Stimulated activated CD8-positive, alpha-beta memory T cell treated with anti-CD3 and anti-CD28 coated beads, Interleukin-12 subunit alpha, Interleukin-12 subunit beta, amount 100 ng/mL, for 4 hours (primary cell): Measurements from ENCODE around the gene KCNG2.
"Not testable (repeated sequence)": the region's sequence is repeated elsewhere in the genome, so short reads cannot be mapped to it uniquely, and the experiment has no call there.

Experiments used
- DNase-seq: peaks from one replicate; pipeline ENCODE4 v3.0.0-alpha.2; 2020; ENCODE audit warnings: low read depth

KCNG2 gene

GRCh38 chr18:79797518-79798345 lies at the start of gene KCNG2:
KCNG2 (plus strand) TSS chr18:79797938; CDS start chr18:79863668, 65,730 bp downstream.
- DNase-seq, result no peak

DNA sequence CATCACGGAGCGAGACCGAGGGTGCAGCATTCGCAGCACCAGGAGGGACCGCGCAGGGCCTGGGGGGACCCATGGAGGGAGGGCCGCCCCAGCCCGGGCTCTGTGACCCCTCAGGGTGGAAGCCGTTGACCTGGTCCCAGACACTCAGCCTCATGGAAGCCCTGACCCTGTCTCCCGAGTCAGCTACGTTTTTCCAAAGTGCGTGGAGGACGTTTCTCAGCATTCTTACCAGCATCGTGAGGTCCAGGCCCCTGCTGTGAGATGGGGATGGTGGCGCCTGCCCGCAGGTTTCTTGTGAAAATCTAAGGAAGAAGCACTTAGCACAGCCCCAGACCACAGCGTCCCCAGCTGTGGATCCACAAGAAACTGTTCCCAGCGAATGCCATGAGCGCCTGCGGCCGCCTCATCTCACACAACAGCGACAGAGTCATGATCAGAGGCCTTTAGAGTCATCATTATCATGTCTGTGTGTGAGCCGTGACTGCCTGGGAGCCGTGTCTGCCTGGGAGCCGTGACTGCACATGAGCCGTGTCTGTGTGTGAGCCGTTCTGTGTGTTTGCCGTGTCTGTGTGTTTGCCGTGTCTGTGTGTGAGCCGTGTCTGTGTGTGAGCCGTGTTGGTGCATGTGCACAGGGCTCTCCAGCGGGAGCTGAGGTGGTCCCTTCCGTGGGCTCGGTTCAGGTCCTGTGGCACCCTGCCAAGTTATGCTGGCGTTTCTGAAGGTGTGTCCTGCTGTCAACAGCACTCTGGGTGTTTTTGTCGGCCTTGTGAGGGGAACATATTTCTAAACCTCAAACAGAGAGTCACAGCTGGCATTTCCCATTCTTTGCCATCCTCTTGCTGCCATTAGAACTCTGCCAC lies 49.2 kb upstream of the KCNG2 start:
- DNase-seq, result no peak

DNA sequence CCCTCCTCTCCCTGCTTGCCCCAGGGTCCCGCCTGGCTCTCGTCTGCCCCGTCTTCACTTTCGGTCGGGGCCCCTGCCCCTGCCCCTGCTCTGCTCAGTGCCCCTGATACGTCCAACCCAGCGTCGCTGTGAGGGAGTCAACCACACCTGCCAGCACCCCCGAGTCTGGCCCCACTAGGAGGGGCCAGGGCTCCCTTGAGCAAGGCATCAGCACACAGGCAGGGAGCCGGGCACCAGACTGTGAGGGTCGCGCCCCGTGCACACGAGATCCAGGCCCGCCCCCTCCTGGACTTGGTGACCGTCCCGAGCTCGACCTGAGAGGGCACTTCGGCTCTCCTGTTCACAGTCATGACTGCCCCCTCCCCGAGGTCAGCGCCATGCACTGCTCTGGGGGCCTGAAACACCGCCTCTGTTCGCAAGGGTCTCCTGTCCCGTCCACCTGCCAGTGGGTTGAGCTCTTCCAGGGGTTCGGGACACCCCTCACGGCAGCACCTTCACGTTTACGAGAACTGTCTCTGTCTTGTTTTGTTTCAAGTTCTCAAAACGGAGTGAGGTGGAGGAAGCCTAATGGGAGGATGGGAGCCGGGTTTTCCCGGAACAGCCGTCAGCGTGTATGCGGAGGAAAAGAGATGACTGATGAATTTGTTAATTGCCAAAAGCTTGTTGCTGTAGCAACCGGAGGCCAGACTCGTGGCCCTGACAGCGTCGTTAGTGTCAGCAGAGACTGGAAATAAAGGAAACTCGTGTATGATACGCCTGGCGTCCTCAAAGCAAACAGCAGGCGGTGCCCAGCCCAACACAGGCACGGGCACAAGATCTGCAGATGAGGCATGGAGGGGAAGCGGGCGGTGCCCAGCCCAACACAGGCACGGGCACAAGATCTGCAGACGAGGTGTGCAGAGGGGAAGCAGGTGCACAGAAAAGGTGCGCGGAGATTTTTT lies 48.2 kb upstream of the KCNG2 start:
- no peak for DNase-seq

GRCh38 chr18:79750980-79751571 lies 46.7 kb upstream of the KCNG2 start:
- DNase-seq, result no peak

DNA sequence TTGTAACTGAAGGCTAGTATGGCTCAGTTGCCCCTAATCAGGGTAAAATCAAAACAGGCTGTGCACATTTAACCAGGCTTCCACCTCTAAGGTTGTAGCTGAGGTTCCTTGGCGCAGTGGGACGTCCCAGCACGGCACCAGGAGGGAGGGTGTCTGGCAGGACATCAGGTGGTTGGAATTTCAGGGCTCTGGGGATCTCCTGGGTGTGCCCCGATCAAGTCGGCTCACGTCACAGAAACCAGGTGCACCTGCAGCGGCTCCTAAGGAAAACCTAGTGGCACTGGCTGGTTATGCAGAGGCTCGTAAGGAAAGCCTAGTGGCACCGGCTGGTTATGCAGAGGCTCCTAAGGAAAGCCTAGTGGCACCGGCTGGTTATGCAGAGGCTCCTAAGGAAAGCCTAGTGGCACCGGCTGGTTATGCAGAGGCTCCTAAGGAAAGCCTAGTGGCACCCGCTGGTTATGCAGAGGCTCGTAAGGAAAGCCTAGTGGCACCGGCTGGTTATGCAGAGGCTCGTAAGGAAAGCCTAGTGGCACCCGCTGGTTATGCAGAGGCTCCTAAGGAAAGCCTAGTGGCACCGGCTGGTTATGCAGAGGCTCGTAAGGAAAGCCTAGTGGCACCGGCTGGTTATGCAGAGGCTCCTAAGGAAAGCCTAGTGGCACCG lies 45.7 kb upstream of the KCNG2 start:
- DNase-seq, result not testable (repeated sequence)

DNA sequence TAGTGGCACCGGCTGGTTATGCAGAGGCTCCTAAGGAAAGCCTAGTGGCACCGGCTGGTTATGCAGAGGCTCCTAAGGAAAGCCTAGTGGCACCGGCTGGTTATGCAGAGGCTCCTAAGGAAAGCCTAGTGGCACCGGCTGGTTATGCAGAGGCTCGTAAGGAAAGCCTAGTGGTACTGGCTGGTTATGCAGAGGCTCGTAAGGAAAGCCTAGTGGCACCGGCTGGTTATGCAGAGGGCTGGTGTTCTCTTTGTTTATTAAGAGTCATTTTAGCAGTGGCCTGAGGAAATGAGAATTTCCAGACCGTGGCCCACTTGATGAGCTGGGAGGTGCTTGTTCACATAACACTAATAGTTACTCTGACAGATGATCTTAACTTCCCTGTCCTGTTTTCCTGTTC lies 44.8 kb upstream of the KCNG2 start:
- DNase-seq, result not testable (repeated sequence)

GRCh38 chr18:79753391-79753851 lies 44.3 kb upstream of the KCNG2 start:
- no peak for DNase-seq

DNA sequence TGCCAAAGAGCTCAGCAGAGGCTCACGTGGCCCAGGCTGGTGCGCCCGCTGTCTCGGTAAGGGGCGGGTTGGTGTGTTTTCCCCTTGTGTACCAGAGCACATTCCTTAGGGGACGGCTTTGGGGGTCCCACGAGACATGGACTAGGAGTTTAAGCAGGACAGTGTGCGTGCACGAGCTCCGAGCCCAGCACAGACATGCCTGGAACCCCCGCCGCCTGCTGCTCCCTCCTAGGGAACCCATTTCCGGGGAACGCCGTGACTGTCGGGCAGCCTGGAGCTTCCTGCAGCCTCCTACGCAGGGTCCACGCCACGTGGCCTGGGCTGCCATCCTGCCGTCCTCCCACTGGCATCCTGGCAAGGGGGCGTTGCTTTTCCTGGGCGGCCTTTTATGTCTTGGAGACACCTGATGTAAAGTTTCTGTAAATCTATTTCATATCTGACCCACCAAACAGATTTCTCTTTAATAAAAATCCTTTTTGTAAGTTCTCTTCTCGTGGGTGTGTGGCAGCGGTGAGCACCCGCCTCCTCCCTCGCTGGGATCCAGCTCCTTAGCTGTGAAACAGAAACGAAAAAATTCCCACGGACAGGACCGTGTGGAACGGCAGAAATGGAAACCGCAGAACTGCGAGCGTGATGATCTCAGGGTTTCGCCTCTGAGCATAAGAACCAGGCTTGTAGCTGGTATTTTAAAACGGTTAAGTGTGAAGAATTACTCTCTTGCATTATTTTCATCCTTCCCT lies 43.5 kb upstream of the KCNG2 start:
- DNase-seq, result no peak

GRCh38 chr18:79754831-79755351 lies 42.8 kb upstream of the KCNG2 start:
- no peak for DNase-seq

DNA sequence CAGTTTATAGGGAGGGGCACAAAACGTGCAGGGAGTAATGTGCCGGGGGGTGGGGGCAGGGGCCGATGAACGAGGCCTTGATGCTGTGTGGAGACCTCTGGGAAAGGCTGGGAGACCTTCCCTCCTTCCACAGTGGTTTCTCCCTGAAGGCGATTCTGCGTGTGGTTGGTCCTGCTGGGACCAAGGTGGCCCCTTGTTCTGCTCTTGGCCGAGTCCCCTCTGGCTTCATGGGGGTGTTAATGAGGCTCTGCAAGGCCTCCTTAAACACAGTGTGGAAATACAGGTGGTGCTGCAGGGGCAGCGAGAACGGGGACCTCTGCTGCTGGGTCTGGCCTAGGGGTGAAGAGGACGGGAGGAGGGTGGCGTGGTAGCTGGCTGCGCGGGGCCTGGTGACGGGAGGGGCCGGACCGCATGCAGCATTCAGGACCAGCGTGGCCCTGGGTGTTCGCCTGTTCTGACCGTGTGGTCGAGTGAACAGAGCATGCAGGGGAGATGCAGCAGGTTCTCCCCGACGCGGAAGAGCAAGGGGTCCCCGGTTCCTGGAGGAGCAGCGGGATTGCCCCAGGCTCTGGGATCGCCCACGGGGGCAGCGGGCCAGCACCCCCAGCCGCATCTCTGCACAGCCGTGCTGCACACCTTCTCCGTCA lies 42.1 kb upstream of the KCNG2 start:
- DNase-seq, result no peak

DNA sequence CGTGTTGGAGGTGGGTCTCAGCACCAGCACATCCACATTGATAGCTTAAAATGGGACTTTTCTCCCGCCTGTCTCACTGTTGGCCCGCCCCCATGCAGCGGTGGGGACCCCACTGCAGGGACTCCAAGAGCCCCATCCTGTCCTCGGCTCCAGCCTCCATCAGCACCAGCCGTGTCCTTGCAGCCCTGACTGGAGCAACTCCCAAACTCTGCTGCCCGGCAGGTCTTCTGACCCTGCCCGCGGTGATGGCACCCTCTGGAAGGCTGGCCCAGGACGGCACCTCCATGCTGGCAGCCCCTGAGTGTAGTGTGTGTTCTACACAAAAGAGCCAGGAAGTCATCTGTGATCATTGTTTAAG lies 41.6 kb upstream of the KCNG2 start:
- DNase-seq, result no peak

GRCh38 chr18:79756826-79757225 lies 40.9 kb upstream of the KCNG2 start:
- no peak for DNase-seq

GRCh38 chr18:79760348-79760747 lies 37.4 kb upstream of the KCNG2 start:
- no peak for DNase-seq

GRCh38 chr18:79760881-79761280 lies 36.9 kb upstream of the KCNG2 start:
- DNase-seq, result no peak

GRCh38 chr18:79763407-79763806 lies 34.3 kb upstream of the KCNG2 start:
- DNase-seq, result no peak

DNA sequence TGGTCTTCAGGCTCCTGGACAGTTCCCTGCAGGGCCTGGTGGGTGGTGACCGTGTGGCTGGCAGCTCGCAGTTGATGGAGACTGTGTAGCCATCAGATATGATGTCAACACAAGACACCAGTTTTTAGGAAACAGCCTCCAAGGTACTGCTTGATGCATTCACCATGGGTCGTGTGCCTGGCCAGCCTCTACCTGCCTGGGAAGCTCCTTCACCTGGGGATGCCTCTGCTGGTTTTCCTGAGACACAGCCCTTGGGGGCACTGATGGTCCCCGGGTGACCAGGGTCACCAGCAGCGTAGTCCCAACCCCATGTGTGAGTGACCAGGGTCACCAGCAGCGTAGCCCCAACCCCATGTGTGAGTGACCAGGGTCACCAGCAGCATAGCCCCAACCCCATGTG lies 33.6 kb upstream of the KCNG2 start:
- no peak for DNase-seq

GRCh38 chr18:79765491-79766245 lies 32.1 kb upstream of the KCNG2 start:
- DNase-seq, result no peak

DNA sequence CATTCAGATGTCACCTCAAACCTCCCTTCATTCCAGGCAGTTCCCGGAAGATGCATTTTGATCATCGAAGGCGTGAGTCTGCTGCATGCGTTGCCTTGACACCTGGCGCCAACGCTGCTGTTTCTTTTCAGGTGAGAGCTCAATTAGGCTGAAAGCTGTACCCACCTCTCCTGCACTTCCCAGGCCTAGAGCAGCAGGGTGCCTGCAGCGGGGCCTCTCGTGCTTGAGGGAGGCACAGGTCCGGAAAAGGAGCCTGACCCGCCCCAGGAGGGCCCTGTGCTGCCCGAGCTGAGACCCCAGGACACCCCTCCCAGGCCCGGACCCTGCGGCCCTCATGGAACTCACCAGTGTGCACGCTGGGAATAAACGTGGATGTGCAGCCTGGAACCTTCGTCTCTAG lies 31.4 kb upstream of the KCNG2 start:
- DNase-seq, result no peak

GRCh38 chr18:79768745-79769144 lies 29.0 kb upstream of the KCNG2 start:
- DNase-seq, result no peak
